ENCODE data around the gene CPTP. TPM values are rescaled to one million over a fixed set of nuclear protein-coding genes. Genes with fewer than 3 reads are reported as not detected.

CPTP gene
- total RNA-seq, 2 donors from 2014 or later, result 15.6 to 33.0 TPM

- 90 to 93% methylated on average over 16 of the region's 16 CpGs for WGBS, 2 donors
- intact Hi-C loops (cut with DNase I), result no loop called here
- Histone ChIP-seq H3K27me3 (no peaks in the 10 kb centered on the region), H3K4me1 (peaks cover 24% of the 10 kb centered on the region), H3K27ac (no peak overlapping the region), H3K4me3 (no peak overlapping the region), H3K36me3 (replicated peaks in 1 of 2; ENCODE audit: insufficient read depth in 1 of 2, low read depth in 2 of 2) (no peaks in the 10 kb centered on the region), H3K9me3 (no peaks in the 10 kb centered on the region)
- no peak for TF ChIP-seq CTCF (IDR thresholded peaks at IDR 0.05)
- TF ChIP-seq POLR2A (IDR thresholded peaks at IDR 0.05), result no peak
- no peak for ATAC-seq
- no peak for DNase-seq
Measured at GRCh38 chr1:1377540-1378205, 53.1 kb downstream of the CPTP start.

Small RNA genes lying within 50 kb of the gene (microRNA-seq; reads per million reads assigned to microRNA genes)
- gene MIR6726 (ENCODE audit: borderline number of aligned reads in 2 of 2, borderline replicate concordance in 2 of 2), result 0.45 to 0.47 reads per million in 2 donors
- 0 reads per million in 2 donors for gene MIR6727 (ENCODE audit: borderline number of aligned reads in 2 of 2, borderline replicate concordance in 2 of 2)
- gene MIR6808 (ENCODE audit: borderline number of aligned reads in 2 of 2, borderline replicate concordance in 2 of 2), result 0.45 to 0.47 reads per million in 2 donors

Small RNA genes lying within 50 kb of the gene (small RNA-seq; reads per million reads assigned to genes)
- gene MIR6726, result 0.70 reads per million, percentile 15 among the genes with 10 or more reads in this experiment

Other genes with a start within 250 kb of the CPTP start
- 10 to 100 TPM in 1 of 2 donors, 1 to 10 TPM in 1; 8.8 to 13.2 TPM for gene C1orf159, start 208.7 kb upstream of the CPTP start, total RNA-seq
- under 1 TPM; 0.66 to 0.78 TPM for gene TTLL10, start 150.9 kb upstream of the CPTP start, total RNA-seq
- not detected for gene TNFRSF18, start 118.2 kb upstream of the CPTP start, total RNA-seq
- gene TNFRSF4, start 110.6 kb upstream of the CPTP start, total RNA-seq, result 1 to 10 TPM in 1 of 2 donors, under 1 TPM in 1; 0.99 to 2.6 TPM
- gene SDF4, start 92.8 kb upstream of the CPTP start, total RNA-seq, result 10 to 100 TPM; 89.2 to 97.6 TPM
- 10 to 100 TPM; 18.4 to 35.6 TPM for gene B3GALT6, start 92.6 kb upstream of the CPTP start, total RNA-seq
- not detected for gene C1QTNF12, start 78.1 kb upstream of the CPTP start, total RNA-seq
- 10 to 100 TPM; 23.6 to 39.2 TPM for gene UBE2J2, start 50.9 kb upstream of the CPTP start, total RNA-seq
- 1 to 10 TPM; 4.0 to 4.2 TPM for gene SCNN1D, start 44.4 kb upstream of the CPTP start, total RNA-seq
- 10 to 100 TPM; 37.9 to 53.7 TPM for gene ACAP3, start 16.9 kb upstream of the CPTP start, total RNA-seq
- 10 to 100 TPM; 20.2 to 20.8 TPM for gene PUSL1, start 16.2 kb upstream of the CPTP start, total RNA-seq
- gene INTS11, start 142 bp upstream of the CPTP start, total RNA-seq, result 100 to 1,000 TPM in 1 of 2 donors, 10 to 100 TPM in 1; 89.0 to 189 TPM
- gene TAS1R3, start 6.5 kb downstream of the CPTP start, total RNA-seq, result under 1 TPM in 1 of 2 donors, not detected in 1; 0.26 TPM
- 10 to 100 TPM; 58.1 to 84.4 TPM for gene DVL1, start 24.6 kb downstream of the CPTP start, total RNA-seq
- 10 to 100 TPM; 23.3 to 48.5 TPM for gene MXRA8, start 33.8 kb downstream of the CPTP start, total RNA-seq
- 10 to 100 TPM; 79.4 to 93.7 TPM for gene AURKAIP1, start 50.4 kb downstream of the CPTP start, total RNA-seq
- gene CCNL2, start 74.5 kb downstream of the CPTP start, total RNA-seq, result 100 to 1,000 TPM; 225 to 246 TPM
- 10 to 100 TPM; 72.8 to 85.9 TPM for gene MRPL20, start 82.5 kb downstream of the CPTP start, total RNA-seq
- gene ANKRD65, start 96.5 kb downstream of the CPTP start, total RNA-seq, result 10 to 100 TPM; 11.2 to 15.5 TPM
- 10 to 100 TPM; 47.1 to 55.5 TPM for gene VWA1, start 110.9 kb downstream of the CPTP start, total RNA-seq
- 1 to 10 TPM; 1.6 to 2.3 TPM for gene ATAD3C, start 124.9 kb downstream of the CPTP start, total RNA-seq
- 10 to 100 TPM; 16.6 to 37.2 TPM for gene ATAD3B, start 147.0 kb downstream of the CPTP start, total RNA-seq
- 10 to 100 TPM; 15.8 to 20.8 TPM for gene ATAD3A, start 187.4 kb downstream of the CPTP start, total RNA-seq
- gene TMEM240, start 215.8 kb downstream of the CPTP start, total RNA-seq, result 1 to 10 TPM; 1.0 to 3.6 TPM